ENCODE results near the gene SNAPIN.

Gene SNAPIN

DNA sequence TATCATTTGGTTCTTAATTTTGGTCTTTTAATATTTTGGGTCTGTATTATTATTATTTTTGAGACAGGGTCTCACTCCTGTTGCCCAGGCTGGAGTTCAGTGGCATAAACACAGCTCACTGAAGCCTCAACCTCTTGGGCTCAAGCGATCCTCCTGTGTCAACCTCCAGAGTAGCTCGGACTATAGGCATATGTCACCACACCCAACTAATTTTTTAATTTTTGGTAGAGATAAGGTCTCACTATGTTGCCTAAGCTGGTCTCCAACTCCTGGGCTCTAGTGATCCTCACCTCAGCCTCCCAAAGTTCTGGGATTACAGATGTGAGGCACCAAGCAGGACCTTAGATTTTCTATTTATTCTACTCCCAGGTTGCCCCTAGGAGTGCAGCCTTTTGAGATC is 15.0 kb downstream of the SNAPIN start:
- DNase-seq (ENCODE audit: extremely low read depth in 1 of 2, low read depth in 1 of 2) = no peak

DNA sequence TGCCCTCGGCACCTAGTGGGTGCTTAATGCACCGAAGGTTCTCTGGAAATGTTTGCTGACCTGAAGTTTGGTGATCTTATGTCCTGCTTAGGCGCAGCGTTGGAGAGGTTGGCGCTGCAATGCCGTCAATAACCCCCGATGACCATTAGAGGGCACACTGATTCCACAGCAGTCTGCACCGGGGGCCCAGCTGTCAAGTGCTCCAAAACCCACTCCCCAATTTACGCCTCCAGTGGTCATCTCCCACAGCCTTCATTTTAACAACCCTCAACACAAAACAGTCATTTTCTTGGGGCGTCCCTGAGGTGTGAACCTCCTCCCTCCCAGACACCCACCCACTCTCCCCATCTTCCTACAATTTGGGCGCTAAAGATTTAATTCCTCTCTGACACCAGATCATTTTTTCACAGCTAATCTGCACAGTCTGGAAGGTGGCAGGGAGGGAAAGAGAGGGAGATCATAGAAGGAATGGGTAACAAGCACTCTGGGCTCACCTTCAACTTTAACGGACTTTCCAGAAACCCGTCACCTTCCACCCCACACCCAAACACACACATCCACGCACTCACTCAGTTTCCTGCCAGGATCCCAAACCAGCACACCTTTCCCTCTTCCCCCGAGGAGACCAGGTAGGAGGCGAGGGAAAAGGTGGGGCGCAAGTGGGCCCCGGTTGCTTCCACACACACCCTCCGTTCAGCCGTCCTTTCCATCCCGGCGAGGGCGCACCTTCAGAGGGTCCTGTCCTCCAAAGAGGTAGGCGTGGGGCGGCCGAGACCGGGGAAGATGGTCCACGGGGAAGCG is 19.4 kb downstream of the SNAPIN start:
- peak in 1 of 2 donors; percentile 17 for DNase-seq (ENCODE audit: extremely low read depth in 1 of 2, low read depth in 1 of 2)

DNA sequence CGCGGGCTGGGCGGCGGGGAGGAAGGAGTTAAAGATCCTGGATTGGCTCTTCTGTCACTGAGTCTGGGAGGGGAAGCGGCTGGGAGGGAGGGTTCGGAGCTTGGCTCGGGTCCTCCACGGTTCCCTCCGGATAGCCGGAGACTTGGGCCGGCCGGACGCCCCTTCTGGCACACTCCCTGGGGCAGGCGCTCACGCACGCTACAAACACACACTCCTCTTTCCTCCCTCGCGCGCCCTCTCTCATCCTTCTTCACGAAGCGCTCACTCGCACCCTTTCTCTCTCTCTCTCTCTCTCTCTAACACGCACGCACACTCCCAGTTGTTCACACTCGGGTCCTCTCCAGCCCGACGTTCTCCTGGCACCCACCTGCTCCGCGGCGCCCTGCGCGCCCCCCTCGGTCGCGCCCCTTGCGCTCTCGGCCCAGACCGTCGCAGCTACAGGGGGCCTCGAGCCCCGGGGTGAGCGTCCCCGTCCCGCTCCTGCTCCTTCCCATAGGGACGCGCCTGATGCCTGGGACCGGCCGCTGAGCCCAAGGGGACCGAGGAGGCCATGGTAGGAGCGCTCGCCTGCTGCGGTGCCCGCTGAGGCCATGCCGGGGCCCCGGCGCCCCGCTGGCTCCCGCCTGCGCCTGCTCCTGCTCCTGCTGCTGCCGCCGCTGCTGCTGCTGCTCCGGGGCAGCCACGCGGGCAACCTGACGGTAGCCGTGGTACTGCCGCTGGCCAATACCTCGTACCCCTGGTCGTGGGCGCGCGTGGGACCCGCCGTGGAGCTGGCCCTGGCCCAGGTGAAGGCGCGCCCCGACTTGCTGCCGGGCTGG is 20.2 kb downstream of the SNAPIN start, which contains the start of gene NPR1:
Gene NPR1 (plus strand): TSS at position 170 of the 818 bp plus-strand sequence. CDS start 421 bp downstream, at position 591.
- no peak for DNase-seq (ENCODE audit: extremely low read depth in 1 of 2, low read depth in 1 of 2)

DNA sequence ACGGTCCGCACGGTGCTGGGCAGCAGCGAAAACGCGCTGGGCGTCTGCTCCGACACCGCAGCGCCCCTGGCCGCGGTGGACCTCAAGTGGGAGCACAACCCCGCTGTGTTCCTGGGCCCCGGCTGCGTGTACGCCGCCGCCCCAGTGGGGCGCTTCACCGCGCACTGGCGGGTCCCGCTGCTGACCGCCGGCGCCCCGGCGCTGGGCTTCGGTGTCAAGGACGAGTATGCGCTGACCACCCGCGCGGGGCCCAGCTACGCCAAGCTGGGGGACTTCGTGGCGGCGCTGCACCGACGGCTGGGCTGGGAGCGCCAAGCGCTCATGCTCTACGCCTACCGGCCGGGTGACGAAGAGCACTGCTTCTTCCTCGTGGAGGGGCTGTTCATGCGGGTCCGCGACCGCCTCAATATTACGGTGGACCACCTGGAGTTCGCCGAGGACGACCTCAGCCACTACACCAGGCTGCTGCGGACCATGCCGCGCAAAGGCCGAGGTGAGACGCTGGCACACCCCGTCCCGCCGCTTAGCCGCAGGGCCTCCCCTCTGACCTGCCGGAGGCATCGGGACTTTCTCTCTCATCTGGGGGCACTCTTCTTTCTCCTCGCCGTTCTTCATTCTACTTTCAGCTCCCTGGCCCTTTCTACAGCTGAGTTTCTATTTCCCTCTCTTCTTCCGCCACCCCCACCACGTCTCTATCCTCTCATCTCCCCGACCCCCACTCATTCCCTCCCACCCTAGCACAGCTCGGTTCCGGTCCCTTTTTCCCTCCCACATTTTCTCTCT is 21.0 kb downstream of the SNAPIN start:
- peak in 1 of 2 donors; percentile 11 for DNase-seq (ENCODE audit: extremely low read depth in 1 of 2, low read depth in 1 of 2)

DNA sequence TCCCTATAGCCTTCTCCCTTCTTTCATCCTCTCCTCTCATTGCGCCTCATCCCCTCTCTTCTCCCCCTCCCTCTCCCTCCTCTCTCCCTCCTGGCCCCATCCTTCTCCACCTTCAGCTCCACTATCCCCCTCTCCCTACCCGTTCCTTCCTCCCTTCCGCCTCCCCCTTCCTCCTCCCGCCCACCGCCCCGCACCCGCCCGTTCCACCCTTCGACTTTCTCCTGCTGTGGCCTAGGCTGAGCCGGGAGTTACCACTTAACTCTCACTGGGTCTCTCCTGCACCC is 21.6 kb downstream of the SNAPIN start:
- DNase-seq (ENCODE audit: extremely low read depth in 1 of 2, low read depth in 1 of 2) = no peak

DNA sequence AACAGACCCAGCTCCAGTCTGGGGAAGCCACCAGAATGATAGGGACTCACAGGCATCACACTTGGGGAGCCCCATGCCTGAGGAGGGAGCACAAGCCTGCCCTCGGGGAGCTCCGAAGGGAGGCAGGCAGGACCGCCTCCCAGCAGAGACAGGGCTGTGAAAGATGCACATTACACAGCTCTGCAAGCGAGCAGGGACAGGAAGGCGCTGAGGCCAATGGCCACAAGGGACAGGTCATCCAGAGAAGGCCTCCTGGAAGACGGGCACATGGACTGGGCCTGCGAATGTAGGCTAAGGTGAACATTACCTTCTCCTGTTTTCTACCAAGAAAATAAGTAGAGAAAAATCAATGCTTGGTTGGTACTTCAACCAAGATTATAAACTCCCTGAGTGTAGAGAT is 24.2 kb downstream of the SNAPIN start:
- DNase-seq (ENCODE audit: extremely low read depth in 1 of 2, low read depth in 1 of 2) = no peak

DNA sequence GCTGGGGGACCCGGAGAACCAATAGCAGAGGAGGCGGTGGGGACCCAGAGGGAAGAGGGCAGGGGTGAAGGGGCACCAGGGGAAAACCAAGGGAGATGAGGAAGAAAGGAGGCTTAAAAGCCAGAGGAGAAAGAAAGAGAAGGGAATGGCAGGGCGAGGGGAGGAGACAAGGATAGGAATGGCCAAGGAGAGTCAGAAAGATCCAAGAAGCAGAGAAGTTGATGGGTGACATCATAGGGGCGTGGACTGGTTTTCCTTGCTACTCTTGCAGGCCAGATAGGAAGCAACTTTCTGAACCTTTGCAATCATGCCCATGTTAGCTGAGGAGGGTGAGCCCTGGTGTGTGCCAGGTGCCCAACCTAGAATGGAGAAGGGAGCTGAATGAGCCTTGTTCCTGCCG is 25.4 kb downstream of the SNAPIN start:
- DNase-seq (ENCODE audit: extremely low read depth in 1 of 2, low read depth in 1 of 2) = no peak

DNA sequence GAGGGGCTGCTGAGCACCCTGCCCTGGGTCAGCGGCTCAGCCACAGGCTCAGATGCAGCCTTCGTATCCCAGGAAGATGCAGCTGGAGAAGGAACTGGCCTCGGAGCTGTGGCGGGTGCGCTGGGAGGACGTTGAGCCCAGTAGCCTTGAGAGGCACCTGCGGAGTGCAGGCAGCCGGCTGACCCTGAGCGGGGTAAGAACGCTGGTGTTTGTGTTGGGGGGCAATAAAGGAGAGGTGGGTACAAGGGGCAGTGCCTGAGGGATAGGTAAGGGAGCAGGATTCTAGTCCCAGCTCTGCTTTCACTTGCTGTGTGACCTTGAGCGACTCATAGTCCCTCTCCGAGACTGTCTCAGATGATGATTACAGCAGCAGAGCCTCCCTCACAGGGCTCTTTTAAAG is 26.4 kb downstream of the SNAPIN start:
- DNase-seq (ENCODE audit: extremely low read depth in 1 of 2, low read depth in 1 of 2) = no peak

DNA sequence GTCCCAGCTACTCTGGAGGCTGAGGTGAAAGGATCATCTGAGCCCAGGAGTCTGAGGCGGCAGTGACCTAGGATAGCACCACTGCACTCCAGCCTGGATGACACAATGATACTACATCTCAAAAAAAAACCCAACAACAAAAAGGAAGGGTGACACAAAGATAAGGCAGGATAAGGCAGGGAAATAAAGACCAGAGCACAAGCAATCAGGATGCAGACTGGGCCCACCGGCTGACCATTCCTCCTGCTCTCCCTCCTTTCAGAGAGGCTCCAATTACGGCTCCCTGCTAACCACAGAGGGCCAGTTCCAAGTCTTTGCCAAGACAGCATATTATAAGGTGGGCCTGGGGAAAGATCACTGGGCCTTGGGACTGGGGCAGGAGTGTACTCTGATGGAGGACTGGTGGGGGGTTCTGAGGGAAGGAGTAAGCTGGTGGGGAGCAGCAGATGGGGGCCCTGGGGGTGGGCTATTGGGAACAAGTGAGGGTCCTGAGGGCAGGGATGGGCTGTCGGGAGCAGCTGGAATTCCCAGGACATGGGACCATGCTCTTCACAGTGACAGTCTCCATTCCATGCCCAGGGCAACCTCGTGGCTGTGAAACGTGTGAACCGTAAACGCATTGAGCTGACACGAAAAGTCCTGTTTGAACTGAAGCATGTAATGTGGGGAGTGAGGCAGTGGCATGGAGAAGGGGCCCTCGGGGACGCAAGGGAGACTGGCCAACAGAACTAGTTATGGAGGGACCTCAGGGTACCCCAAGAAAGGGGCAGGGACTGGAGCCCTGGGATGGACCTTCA is 27.2 kb downstream of the SNAPIN start:
- DNase-seq (ENCODE audit: extremely low read depth in 1 of 2, low read depth in 1 of 2) = no peak

DNA sequence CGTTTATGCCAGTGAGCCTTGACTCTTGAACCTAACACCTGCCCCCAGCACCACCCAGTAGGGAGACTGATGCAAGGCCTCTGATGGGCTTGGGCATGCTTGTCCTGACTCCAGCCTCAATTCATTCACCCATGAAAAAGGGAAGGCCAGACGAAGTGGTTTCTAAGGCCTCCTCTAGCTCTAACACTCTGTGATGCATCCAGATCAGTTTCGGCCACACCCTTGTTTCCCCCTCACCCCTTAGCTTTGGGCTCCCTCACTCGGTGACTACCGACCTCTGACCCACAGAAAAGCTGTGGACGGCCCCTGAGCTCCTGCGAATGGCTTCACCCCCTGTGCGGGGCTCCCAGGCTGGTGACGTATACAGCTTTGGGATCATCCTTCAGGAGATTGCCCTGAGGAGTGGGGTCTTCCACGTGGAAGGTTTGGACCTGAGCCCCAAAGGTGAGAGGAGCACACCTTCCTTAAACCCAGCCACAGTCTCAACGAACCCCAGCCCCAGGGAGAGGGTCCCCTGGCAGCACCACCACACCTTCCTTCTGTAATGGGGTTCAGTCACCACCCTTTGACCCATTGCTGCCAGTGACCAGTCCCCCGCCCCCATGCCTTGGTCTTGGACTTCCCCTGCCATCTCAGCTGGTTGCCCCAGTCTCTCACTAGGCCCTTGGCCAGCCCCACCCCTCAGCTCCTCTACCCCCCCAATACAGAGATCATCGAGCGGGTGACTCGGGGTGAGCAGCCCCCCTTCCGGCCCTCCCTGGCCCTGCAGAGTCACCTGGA is 29.0 kb downstream of the SNAPIN start:
- DNase-seq (ENCODE audit: extremely low read depth in 1 of 2, low read depth in 1 of 2) = no peak

DNA sequence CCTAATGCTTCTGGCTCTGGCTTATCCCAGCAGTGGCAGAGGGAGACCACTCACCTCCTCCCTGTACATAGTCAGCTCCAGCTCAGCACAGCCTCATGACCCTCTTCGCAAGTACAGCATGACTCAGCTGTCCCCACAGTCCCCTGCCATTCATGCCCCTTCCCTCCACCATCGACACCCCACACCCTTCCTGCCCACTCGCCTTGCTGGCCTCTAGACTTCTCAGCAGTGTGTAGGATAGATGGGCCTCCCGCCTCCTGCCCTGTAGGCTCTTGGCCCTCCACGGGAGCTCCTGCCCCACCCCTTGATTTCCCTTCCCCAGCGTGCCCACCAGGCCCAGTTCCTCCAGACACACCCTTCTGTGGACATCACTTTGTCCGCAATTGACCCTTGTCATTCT is 29.8 kb downstream of the SNAPIN start:
- no peak for DNase-seq (ENCODE audit: extremely low read depth in 1 of 2, low read depth in 1 of 2)

DNA sequence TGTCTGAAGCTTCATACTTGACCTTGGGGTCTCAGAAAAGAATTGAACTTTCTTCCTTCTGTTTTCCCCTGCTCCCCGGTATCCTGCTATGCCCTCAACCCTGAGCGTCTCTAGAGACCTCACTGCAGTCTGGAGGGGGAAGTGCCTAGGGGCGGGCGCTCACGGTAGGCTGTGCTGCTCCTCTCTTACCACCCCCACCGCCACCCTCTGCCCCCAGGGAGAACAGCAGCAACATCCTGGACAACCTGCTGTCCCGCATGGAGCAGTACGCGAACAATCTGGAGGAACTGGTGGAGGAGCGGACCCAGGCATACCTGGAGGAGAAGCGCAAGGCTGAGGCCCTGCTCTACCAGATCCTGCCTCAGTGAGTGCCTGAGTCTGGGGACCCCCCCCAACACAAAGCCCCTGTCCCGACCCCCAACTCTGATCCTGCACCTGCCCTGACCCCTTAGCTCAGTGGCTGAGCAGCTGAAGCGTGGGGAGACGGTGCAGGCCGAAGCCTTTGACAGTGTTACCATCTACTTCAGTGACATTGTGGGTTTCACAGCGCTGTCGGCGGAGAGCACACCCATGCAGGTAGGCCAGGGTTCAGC is 30.3 kb downstream of the SNAPIN start:
- no peak for DNase-seq (ENCODE audit: extremely low read depth in 1 of 2, low read depth in 1 of 2)

DNA sequence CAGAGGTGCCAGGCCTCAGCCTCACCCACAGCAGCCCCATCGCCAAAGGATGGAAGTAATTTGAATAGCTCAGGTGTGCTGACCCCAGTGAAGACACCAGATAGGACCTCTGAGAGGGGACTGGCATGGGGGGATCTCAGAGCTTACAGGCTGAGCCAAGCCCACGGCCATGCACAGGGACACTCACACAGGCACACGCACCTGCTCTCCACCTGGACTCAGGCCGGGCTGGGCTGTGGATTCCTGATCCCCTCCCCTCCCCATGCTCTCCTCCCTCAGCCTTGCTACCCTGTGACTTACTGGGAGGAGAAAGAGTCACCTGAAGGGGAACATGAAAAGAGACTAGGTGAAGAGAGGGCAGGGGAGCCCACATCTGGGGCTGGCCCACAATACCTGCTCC is 35.0 kb downstream of the SNAPIN start:
- no peak for DNase-seq (ENCODE audit: extremely low read depth in 1 of 2, low read depth in 1 of 2)

DNA sequence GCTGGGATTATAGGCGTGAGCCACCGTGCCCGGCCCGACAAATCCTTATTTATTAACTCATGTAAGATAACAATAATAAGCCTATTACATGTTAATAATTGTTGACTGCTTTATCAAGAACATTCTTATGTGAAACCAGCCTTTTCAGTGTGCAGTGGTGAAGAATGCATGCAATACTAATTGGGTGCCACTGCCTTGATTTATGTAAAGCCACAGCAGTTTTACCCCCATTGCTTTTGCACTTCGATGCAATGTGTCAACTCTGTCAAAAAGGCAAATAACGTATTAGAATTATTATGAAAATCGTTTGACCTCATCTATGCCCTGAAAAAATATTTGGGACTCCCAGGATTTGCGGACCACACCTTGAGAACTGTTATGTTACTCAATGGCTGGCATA is 38.2 kb downstream of the SNAPIN start:
- no peak for DNase-seq (ENCODE audit: extremely low read depth in 1 of 2, low read depth in 1 of 2)

DNA sequence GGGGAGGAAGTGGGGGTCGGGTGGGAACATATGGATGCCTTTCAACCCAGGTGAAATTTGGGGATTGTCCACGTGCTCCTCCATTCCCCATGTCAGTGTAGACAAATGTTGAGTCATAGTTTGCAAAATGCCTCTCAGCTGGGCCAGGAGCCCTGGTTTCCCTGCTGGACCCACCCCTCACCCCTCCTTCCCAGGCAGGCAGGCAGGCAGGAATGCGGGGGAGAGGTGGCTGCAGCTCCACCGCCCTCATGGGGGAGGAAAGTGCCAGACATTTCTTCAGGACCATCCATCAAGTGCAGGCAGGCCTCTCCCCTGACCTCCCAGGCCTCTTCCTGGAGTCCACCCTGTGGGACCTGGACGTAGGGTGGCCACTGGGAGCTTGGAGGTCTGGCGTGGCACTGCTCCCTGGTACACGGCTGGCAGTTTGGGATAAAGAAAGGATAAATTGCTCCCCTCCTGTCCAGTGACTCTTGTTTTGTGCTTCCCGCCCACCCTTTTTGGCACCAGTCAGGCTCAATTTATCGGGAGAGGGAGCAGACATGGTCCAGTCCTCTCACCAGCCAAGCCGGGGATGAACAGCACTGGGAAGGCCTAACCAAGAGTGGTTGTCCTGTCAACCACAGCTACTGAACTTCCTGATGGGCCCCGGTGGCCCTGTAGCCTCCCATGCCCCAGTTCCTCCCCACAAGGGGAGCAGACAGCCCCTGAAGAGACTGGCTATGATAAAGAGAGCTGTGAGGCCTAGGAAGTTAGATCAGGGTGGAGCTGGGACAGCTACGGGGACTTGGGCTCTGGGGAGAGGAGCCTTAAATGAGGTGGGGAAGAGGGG is 38.9 kb downstream of the SNAPIN start:
- no peak for DNase-seq (ENCODE audit: extremely low read depth in 1 of 2, low read depth in 1 of 2)

DNA sequence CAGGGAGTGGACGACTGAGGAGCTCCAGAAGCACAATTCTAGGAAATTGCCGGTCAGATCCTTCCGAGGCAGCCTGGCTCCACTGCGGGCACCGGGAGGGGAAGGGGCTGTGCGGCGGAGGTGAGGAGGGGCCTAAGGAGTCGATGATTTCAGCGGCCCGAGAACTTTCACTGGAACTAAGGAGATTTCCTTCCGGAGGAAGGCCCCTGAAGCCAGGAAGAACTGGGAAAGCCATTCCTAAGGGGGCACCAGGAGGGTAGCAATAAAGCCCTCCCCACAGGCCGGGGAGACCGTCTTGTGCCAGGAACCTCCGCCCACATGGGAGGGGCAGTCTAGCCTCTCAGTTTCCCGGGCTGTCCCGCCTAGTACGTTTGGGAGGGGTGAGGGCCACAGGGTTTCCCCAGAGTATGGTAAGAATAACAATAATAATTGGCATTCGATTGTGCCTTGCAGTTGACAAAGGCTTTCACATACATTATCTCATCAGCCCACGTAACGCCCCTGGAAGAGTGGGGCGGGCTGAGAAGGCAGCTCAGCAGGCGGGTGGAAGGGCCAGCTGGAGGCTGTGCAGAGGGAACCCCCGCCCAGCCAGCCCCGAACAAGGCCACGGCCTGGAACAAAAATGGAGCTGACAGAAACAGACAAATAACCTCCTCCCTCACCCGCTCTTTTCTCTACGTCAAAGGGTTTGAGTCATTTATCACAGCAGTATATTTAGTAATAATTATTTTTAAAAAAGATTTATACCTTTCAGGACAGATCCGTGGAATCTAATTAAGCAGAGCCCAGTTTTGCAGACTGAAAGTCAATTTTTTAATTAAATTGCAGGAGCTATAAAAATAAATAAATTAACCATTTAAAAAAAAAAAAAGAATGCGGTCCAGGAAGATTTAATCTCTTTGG is 39.8 kb downstream of the SNAPIN start:
- no peak for DNase-seq (ENCODE audit: extremely low read depth in 1 of 2, low read depth in 1 of 2)

DNA sequence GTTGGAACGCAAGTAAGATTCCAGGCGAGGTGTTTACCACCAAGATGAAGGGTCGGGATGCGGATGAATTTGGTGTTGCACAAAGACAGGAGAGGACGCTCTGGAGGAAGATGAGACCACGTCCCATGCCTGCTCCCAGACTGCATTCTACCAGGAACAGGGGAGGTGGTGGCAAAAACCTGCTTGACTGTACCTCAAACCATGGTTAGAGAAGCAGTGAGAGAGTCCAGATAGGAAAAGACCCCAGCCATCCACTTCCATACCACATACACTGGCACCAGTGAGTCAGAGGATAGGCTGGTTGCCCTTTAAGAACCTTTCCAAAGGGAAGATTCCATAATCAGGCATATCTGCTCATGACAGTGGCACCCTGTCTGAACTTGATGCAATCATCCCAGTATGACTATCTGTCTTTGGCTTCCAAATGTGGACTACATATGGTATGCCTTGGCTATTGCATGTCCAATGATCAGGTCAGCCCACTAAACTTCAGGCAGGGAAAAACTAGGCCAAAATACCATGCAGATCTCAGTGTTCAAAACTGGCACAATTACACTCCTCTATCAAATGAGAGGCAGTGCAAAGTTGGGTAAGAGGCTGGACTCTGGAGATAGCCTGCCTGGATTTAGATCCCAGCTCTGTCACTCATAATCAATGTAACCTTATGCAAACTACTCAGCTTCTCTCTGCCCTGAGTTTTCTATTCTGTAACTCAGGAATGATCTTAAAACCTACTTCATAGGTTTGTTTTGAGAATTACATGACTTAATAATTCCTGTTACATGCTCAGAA is 40.6 kb downstream of the SNAPIN start:
- DNase-seq (ENCODE audit: extremely low read depth in 1 of 2, low read depth in 1 of 2) = no peak
